Hematopoietic multipotent progenitor cell (in vitro differentiated cells): ENCODE data around the gene CDH22. TPM values are rescaled to one million over a fixed set of nuclear protein-coding genes. Genes with fewer than 3 reads are reported as not detected.

Experiments used
- DNase-seq, 3 donors: peaks; one replicate each; pipeline ENCODE4 v3.0.0-alpha.2; 2011 to 2015; ENCODE audit warnings: low read depth in 2 of 3, low spot score in 2 of 3
- total RNA-seq: library from RNA; depleted of rRNA; stranded (reverse); fragments of >200 nt; gene quantifications from one replicate; pipeline ENCODE4 v1.2.3, GENCODE V29; 2012

The CDH22 gene
- total RNA-seq, 1 donor: not detected

DNA sequence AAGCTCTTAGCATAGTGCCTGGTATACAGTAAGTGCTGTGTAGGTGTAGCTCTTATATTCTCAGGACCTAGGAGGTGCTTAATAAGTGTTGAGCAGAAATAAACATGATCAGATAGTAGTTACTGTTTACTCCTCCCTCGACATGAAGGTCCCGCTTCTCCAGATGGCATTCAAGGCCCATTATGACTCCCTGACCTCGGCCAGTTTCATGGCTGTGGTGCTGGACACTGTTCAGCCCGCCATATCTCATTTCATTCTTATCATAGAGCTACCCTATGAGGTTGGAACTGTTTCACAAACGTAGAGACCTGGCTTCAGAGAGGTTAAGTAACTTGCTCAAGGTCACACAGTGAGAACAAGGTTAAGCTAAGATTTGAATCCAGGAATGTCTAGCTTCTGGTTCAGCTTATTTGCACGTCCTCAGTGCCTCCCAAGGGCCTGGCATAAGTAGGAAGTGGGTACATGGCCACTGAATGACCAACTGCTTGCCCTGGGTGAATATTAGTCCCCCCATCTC lies 151.2 kb downstream of the CDH22 start:
- DNase-seq: no peak

DNA sequence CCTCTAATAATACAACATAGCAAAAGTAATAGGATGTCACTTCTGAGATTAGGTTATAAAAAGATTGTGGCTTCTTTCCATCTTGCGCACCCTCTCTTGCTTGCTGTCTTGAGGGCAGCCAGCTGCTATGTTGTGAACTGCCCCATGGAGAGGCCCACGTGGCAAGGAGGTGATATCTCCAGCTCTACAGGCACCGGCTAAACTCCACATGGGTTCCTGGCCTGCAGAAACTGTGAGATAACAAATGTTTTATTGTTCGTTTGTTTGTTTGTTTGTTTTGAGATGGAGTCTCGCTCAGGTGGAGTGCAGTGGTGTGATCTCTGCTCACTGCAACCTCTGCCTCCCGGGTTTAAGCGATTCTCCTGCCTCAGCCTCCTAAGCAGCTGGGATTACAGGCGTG lies 152.2 kb downstream of the CDH22 start:
- no peak for DNase-seq

DNA sequence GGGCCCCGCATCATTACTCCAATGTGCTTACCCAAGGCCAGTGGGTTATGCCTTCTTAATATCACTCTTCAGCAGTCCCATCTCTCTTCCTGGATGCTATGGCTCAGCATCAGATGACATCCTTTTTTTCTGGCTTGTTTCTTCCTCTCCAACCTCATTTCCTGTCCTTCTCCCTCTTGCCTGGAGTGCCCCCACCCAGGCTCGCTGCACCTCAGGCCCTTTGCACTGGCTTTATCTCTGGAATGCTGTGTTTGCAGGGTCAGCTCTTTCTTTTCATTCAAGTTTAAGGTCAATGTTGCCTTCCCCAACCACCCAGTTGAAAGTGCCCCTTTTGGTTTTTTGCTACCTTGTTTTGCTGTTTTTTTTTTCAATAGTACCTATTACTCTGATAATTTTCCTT lies 153.5 kb downstream of the CDH22 start:
- no peak for DNase-seq

DNA sequence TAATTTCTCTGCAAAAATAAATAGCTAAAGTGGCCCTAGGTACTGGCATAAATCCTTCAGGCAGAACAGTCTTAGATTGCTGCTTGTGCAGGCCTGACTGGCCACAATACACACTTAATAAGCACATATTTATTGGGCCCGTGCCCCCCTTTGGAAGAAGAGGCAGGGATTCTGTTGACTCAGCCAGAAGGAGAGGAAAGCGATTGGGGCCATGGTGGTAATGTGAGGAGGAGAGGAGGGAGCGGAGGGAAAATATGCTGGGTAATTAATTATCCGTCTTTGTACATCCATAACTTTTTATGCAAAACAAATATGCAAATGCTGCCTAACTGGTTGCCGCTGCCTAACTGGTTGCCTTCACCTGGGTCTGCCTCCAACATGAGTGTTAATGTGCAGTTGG lies 154.0 kb downstream of the CDH22 start:
- DNase-seq: no peak

DNA sequence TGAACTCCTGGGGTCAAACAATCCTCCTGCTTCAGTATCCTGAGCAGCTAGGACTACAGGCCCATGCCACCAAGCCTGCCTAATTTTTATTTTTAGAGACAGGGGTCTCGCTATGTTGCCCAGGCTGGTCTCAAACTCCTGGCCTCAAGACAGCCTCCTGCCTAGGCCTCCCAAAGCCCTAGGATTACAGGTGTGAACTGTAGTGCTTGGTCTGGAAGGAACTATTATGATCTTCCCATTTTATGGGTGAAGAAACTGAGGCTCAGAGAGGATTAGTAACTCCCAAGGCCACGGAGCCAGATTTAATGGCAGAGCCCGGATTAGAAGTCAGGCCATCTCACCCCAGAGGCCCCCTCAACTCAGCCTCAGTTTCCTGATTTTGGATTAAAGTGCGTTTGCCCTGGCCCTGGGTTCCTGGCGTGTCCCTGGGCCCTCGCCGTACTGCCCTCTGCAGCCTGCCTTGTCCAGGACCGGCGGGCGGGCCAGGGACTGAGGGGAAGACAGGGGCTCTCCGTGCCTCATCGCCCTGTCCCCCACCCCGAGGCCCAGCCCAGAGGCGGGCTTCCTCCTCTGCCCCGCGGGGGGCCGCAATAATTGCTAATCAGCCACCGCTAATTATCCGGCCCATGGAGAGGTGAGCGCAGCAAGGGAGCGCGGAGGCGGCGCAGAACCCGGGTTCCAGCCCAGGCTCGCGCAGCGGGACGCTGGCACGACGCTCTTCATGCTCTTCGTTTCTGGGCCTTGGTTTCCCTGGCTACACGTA lies 155.3 kb downstream of the CDH22 start:
- DNase-seq: no peak

DNA sequence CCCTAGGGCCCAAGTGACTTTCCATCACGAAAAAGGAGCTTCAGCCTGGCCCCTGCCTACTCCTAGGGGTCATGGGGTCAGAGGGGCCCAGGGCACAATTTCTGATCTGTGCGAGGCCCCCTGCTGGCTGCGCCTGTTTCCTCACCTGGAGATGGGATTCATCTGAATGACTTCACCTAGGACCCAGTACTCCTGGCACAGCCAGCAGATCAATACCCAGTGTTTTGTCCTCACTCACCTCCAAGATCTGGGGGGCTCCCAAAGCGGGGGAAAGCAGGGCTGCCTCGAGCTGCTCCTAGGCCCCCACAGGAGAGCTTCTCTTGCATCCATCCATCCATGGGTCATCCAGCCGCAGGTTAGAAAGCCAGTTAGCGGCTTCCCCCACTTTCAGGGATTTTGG lies 156.4 kb downstream of the CDH22 start:
- DNase-seq: no peak

DNA sequence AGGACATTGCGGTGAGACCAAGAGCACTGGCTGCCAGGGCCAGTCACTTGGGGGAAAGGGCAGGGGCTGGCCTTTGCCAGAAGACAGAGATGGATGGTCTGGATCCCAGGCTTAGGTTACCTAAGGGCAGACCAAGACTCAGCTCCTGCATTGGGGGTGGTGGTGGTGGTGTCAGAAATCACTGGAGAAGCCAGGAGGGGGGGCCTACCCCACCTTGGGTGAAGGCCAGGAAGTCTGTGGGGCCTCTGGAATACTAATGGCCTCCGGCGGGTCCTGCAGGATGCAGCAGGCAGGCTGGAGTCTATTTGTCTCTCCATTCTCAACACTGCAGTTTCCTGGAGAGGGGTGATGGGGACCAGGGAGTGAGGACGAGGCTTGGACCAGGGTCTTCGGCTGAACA lies 157.4 kb downstream of the CDH22 start:
- DNase-seq: no peak

DNA sequence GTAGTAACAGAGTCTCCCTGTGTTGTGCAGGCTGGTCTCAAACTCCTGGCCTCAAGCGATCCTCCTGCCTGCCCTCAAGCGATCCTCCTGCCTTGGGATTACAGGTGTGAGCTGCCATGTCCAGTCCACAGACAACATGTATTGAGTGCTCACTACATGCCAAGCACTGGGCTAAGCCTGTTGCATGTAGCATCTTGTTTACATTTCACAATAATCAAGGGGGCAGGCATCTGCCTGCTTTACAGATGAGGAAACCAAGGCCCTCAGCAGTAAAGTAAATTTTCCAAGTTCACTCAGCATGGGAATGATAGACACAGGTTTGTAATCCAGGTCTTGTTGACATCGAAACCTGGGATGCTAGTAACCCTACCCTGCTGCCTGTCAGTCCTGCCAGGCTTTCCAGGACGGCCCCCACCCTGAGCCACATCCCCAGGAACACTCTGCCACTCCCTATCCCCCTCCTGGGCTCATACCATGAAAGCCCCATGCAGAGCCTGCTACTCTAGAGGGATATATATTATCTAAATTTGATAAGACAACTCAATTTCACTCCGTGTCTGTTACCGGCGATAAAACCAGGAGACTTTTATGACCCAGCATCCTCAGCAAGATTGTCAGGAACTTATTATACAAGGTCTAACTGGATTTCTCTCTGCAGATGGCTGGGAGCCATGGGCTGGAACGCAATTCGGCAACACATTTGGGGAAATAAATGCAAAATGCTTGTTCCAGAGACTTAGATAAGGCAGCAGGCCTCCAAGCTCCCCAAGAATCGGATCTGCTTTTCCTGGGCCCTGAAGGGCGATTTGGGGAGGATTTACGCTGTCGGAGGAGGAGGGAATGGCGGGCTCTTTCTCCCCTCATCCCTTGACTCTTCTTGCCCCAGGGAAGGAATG lies 159.7 kb downstream of the CDH22 start:
- no peak for DNase-seq

DNA sequence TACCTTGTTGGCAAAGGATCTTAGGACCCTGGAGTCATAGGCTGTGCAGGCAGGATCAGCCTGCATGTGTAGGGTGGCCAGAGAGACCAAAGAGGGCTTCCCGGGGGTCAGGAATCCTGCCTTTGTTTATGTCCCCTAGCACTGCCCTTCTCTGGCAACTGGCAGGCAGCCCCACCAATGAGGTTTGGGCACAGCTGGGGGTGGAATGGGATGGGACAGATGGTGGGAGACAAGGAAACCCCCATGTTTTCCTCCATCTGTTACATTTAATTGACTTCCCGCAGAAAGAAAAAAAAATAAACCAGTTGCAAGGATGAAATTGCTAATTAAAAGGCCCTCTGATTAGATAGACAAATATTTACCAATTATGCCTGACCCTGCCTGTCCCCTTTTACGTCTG lies 162.6 kb downstream of the CDH22 start:
- DNase-seq: no peak

DNA sequence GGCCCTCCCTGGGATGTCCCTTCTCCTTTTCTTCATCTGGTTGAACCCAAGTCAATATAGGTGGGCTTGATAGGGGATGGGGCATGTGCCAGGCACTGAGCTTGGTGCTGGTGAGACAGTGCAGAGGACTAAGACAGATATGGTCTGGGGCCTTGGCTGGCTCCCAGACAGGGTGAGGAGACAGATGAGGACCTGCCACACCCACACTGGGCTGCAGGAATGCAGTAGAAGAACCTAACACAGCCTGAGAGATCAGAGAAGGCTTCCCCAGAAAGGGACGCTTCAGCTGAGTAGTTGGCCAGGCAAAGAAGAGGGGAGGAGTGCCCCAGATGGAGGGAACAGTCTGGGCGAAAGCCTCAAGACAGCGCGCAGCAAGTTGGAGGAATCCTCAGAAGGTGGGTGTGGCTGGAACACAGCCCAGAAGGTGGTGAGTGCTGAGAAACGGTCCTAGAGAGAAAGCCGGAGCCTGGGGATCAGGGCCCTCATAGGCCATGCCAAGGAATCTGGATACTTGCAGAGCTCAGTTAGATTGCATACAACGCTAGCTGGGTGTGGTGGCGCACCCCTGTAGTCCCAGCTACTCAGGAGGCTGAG lies 163.8 kb downstream of the CDH22 start:
- DNase-seq: no peak

DNA sequence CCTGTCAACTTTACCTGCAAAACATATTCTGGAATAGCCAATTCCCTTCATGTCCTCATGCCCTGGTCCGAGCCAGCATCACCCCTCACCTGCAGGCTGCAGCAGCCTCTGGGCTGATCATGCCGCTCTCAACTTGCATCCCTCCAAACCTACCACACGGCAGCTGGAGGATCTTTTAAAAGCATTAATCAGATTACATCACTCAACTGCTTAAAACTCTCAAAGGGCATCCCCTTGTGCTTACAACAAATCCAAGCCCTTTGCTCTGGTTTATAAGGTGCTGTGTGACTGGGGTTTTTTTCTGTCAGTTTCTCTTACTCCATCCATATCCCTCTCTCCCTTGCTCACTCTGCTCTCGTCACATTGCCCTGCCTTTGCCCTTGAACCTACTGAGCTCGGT lies 166.2 kb downstream of the CDH22 start:
- DNase-seq: no peak

DNA sequence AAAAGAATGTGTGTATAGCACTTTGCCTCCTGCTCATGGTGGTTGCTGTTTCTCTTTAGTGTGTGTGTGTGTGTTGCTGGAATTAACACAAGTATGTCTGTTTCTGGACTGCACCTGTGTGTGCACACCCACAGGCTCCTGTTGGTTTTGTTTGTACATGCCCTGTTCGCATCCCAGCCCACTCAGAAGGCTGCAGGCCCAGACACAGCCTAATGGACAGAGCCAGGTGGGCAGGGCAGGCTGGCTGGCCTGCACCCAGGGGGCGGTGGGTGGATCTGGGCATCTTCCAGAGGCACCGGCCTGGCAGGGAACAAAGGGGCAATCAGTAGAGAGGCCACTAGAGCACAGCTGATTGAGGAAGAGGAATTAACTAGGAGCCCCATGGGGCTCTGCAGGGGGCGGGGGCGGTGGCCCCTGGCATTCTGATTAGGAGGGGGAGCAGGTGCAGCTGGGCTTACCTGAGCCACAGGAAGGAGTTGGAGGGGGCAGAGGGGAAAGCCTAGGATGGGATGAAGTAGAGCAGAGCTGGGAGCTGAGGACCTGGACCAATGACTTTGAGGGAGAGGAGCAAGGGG lies 168.3 kb downstream of the CDH22 start:
- no peak for DNase-seq

DNA sequence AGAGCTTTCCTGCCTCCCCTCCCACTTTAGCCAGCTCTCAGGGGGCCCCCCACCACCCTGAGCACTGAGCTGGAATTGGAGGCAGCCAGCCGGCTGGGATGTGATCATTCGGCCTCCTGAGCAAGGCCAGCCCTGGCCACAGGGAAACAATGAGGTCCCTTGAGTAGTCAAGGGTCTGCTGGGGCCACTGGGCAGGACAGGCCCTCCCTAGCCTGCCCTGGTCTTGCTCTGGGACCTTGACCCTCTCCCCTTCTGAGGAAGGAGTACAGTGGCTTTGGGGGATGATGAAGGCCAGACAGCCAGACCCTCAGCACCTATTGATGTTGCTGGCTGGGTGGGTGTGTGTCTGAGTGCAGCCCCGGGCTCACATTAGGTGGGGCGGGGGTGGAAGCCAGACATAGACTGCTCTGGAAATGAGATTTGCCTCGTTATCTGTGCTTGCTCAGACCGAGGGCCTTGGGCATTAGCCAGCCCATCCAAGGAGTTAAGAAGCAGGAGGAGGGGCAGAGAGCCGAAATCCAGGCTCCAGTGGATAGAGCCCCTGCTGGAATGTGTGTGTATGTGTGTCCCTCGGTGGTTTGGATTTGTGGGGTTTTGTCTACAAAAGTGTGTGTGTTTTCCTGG lies 168.9 kb downstream of the CDH22 start:
- no peak for DNase-seq

DNA sequence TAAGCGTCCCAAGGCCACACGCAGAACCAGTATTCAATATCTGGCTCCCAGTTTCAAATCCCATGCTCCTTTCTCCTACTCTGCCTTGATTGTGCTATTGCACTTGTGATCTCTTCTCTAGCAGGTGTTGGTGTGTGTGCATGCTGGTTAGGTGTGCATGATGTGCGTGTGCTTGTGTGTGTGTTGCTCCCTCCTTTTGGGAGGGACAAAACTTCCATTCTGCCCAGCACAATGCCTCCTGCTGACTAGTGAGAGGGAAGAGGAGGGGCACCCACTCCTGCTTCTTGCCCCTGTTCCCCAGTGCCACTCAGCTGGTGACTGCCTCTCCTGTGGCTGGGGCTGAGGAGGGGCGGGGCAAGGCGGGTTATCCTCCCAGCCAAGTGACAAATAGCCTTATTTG lies 170.5 kb downstream of the CDH22 start:
- DNase-seq: no peak

DNA sequence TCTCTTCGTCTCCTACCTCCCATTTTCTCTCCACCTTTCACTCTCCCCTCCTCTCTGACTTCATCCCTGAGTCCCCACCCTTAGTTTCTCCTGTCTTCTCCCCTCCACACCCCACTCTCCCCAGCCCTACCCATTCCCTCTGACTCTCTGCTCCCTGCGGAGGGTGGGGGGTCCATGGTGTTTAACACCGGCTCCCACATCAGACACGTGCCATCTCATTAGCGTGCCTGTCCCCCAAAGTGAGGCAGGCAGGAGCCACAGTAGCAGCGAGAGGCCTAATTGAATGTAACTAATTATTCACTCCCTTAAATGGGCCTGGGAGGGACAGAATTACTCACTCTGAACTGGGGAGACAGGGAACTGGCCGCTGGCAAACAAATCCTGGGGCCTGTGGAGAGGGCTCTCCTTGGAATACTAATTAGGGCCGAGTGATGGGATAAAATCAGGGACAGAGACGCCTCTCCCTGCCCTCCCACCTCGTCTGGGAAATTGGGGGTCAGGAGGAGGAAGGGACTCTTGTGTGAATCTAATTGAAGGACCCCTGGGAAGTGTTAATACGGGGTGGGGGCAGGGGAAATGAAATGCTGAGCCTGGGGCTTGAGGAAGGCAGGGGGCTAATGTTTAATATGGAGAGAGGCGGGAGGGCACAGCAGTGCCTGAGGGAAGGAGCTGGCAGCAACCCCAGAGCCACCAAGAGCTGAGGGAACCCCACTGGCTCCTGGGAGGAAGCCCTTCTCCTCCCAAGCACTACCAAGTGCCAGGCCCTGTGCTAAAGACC lies 172.3 kb downstream of the CDH22 start:
- no peak for DNase-seq

DNA sequence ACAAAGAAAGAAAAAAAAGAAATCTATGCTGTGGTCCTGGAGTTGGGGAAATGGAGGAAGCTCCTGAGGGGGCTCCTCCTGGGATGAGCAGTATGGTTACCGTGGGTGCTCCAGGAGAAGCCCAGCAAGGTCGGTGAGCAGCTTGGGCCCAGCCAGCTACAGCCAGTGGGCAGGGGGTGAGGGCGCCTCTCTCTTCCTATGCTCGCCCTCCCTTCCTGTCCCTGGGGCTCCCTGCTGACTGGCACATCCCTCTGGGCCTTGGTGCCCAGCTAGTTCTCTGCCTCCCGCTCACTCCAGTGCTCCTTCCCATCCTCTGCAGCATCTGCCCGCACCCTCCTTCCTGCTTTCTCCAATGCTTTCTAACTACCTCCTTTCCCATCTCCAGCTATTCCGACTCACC lies 173.6 kb downstream of the CDH22 start:
- no peak for DNase-seq

DNA sequence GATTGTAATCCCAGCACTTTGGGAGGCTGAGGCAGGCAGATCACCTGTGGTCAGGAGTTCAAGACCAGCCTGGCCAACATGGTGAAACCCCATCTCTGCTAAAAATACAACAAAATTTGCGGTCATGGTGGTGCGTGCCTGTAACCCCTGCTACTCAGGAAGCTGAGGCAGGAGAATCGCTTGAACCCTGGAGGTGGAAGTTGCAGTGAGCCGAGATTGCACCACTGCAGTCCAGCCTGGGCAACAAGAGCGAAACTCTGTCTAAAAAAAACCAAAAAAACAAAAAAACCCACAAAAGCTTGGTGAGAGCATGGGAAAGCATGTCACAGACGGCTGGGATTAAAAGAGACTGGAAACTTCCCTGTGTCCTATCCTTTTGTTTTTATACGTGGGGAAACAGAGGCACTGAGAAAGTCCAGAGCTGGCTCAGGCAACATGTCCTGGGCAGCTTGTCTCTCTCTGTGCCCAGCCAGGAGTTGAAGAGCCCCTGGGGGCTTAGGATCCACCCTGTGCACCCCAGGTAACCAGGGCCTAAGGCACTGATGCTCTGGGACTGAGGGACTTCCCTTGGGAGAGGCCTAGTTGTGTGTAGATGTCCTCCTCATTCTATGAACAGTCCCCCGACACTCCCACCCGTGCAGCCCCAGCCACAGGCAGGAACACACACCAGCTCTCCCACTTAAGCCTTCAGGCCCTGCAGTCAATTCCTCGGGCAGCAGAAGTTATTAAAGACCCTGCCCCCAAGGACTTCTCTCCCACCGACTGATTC lies 174.2 kb downstream of the CDH22 start:
- DNase-seq: no peak

DNA sequence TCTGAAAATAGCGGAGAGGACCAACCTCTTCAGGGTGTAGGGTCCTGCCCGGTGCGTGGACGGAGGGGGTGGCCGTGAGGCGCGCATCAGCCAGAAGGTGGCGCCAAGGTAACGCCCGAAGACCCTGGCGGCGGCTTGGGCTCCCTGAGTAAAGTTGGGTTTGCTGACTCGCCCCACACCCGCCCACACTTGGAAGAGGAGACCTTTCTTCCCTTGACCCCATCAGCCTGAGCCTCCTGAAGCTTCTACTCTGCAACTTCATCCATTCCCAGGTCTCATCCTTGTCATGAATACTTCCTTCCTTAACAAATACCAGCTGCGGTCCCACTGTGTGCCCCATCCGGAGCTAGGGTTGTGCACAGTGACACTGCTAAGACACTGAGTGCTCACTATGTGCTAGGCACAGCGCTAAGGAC lies 175.6 kb downstream of the CDH22 start:
- DNase-seq: peak in 2 of 3 donors; percentile 62 to 75

DNA sequence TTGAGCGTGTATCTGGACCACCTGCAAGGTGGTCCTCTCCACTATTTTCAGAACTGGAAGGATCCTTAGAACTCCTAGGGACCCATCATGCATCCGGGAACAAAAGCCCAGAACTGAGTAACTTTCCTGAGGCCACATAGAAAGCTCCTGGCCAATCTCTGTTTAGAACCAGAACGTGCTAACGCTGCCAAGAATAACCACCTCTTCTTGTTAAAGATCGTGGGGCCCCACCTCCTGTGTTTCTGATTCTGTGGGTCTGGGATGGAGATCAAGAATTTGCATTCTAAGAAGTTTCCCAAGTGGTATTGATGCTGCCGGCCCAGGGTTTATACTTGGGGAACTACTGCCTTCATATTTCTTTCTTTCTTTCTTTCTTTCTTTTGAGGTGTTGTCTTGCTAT lies 176.9 kb downstream of the CDH22 start:
- DNase-seq: no peak
